ENCODE measurements around the gene KCNG2. TPM values are rescaled to one million over a fixed set of nuclear protein-coding genes. Genes with fewer than 3 reads are reported as not detected.

Gene KCNG2
- total RNA-seq, 1 donor, result under 0.01 TPM

DNA sequence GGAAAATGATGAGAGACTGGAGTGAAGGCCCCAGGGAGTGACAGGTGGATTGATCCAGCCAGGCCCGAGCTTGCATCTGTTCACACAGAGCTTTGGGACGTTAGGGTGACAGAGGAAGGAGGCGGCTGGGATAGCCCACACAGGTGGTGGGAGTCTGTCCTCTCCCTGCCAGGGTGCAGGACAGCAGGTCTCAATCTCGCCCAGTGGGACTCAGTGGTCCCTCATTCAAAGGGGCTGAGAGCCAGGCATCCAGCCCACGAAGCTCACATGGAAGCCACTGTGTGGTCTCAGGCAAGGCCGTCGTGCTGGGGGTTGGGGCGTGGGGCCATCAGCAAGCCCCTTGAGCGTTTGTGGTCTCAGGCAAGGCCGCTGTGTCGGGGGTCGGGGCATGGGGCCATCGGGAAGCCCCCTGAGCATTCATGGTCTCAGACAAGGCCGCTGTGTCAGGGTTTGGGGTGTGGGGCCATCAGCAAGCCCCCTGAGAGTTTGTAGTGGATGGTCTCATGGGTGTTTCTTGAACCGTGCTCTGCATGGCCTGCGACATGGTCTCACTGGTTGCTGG is 8.3 kb downstream of the KCNG2 start:
- no peak for DNase-seq (ENCODE audit: low read depth)
- TF ChIP-seq CTCF (IDR thresholded peaks at IDR 0.05; ENCODE audit: insufficient read depth, low read depth, low read length), result no peak
- no peak overlapping the region for H3K4me3 ChIP-seq (ENCODE audit: low read depth, low read length)

GRCh38 chr18:79806976-79807841 is 9.5 kb downstream of the KCNG2 start:
- no peak overlapping the region for H3K4me3 ChIP-seq (ENCODE audit: low read depth, low read length)
- DNase-seq (ENCODE audit: low read depth), result no peak
- no peak for TF ChIP-seq CTCF (IDR thresholded peaks at IDR 0.05; ENCODE audit: insufficient read depth, low read depth, low read length)

- DNase-seq (ENCODE audit: low read depth), result no peak
- no peak for TF ChIP-seq CTCF (IDR thresholded peaks at IDR 0.05; ENCODE audit: insufficient read depth, low read depth, low read length)
- H3K4me3 ChIP-seq (ENCODE audit: low read depth, low read length), result no peak overlapping the region
These were observed 11.9 kb downstream of the KCNG2 start for GRCh38 chr18:79809482-79810192.

GRCh38 chr18:79812052-79812451 is 14.3 kb downstream of the KCNG2 start:
- DNase-seq (ENCODE audit: low read depth), result no peak
- no peak overlapping the region for H3K4me3 ChIP-seq (ENCODE audit: low read depth, low read length)
- no peak for TF ChIP-seq CTCF (IDR thresholded peaks at IDR 0.05; ENCODE audit: insufficient read depth, low read depth, low read length)

DNA sequence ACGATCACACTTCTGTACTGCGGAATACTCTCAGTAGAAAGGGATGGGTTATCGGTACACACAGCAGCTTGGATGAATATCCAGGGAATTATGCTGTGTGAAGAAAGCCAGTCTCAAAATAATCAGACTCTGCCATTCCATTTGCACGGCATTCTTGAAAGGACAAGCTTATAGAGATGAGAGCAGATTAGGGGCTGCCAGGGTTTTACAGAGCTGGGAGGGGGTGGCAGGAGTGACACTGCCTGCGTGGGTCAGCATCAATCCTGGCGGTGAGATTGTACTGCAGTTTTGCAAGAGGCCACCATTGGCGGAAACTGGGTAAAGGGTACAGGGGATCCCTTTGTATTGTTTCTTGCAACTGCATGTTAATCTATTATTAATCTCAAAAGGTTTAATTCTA is 16.6 kb downstream of the KCNG2 start:
- H3K4me3 ChIP-seq (ENCODE audit: low read depth, low read length), result no peak overlapping the region
- TF ChIP-seq CTCF (IDR thresholded peaks at IDR 0.05; ENCODE audit: insufficient read depth, low read depth, low read length), result no peak
- DNase-seq (ENCODE audit: low read depth), result no peak

DNA sequence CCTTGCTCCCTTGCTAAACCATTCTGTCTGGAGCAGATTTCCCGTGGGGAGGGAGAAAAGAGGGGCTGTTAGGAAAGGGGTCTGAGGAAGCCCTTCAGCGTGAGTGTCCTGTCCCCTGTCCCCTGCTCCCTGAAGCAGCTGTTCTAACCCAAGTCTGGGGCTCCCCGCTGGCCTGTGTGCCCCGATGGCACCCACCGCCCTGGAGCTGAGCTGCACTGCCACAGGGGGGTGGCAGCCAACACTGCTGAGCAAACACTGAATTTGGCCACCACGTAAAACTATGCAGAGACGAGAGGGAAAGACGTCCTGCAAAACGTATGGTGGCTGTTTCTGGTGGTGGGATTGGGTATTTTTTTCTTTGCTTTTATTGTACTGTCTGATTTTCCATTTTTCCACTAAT is 17.9 kb downstream of the KCNG2 start:
- no peak for DNase-seq (ENCODE audit: low read depth)
- no peak overlapping the region for H3K4me3 ChIP-seq (ENCODE audit: low read depth, low read length)
- no peak for TF ChIP-seq CTCF (IDR thresholded peaks at IDR 0.05; ENCODE audit: insufficient read depth, low read depth, low read length)

Data from fibroblast of villous mesenchyme (primary cell).